ENCODE data around the gene NDP. TPM values are rescaled to one million over a fixed set of nuclear protein-coding genes. Genes with fewer than 3 reads are reported as not detected.

Gene NDP
- total RNA-seq, 4 donors from 2014 or later, result 0.22 to 0.42 TPM; not detected in 2

GRCh38 chrX:43969504-43970501 is 3.4 kb downstream of the NDP start:
- H3K4me3 ChIP-seq (ENCODE audit: low read depth, poor library complexity, severe bottlenecking), result no peak overlapping the region
- intact Hi-C loops (cut with DNase I; ENCODE audit: low total_unique reads), result no loop called here
- TF ChIP-seq POLR2A (IDR thresholded peaks at IDR 0.05), result no peak
- TF ChIP-seq, protein P1, sequence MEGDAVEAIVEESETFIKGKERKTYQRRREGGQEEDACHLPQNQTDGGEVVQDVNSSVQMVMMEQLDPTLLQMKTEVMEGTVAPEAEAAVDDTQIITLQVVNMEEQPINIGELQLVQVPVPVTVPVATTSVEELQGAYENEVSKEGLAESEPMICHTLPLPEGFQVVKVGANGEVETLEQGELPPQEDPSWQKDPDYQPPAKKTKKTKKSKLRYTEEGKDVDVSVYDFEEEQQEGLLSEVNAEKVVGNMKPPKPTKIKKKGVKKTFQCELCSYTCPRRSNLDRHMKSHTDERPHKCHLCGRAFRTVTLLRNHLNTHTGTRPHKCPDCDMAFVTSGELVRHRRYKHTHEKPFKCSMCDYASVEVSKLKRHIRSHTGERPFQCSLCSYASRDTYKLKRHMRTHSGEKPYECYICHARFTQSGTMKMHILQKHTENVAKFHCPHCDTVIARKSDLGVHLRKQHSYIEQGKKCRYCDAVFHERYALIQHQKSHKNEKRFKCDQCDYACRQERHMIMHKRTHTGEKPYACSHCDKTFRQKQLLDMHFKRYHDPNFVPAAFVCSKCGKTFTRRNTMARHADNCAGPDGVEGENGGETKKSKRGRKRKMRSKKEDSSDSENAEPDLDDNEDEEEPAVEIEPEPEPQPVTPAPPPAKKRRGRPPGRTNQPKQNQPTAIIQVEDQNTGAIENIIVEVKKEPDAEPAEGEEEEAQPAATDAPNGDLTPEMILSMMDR (IDR thresholded peaks at IDR 0.05), result no peak
- DNase-seq (ENCODE audit: low spot score in 2 of 2), result no peak
- 68 to 79% methylated on average over 16 to 19 of the region's 19 CpGs for WGBS, 2 donors

- intact Hi-C loops (cut with DNase I; ENCODE audit: low total_unique reads), result no loop called here
- DNase-seq (ENCODE audit: low spot score in 2 of 2), result no peak
- 55 to 60% methylated on average over 4 of the region's 4 CpGs for WGBS, 2 donors
- TF ChIP-seq POLR2A (IDR thresholded peaks at IDR 0.05), result no peak
- TF ChIP-seq, protein P1 (IDR thresholded peaks at IDR 0.05), result no peak
- no peak overlapping the region for H3K4me3 ChIP-seq (ENCODE audit: low read depth, poor library complexity, severe bottlenecking)
These were observed 4.8 kb downstream of the NDP start for GRCh38 chrX:43968359-43968781.

GRCh38 chrX:43964936-43965335 is 8.3 kb downstream of the NDP start:
- intact Hi-C loops (cut with DNase I; ENCODE audit: low total_unique reads), result no loop called here
- 65 to 76% methylated on average over 3 of the region's 3 CpGs for WGBS, 2 donors
- no peak overlapping the region for H3K4me3 ChIP-seq (ENCODE audit: low read depth, poor library complexity, severe bottlenecking)
- no peak for DNase-seq (ENCODE audit: low spot score in 2 of 2)
- TF ChIP-seq, protein P1 (IDR thresholded peaks at IDR 0.05), result no peak
- TF ChIP-seq POLR2A (IDR thresholded peaks at IDR 0.05), result no peak

GRCh38 chrX:43963726-43964125 is 9.5 kb downstream of the NDP start:
- no peak for DNase-seq (ENCODE audit: low spot score in 2 of 2)
- intact Hi-C loops (cut with DNase I; ENCODE audit: low total_unique reads), result no loop called here
- 68 to 73% methylated on average over 3 of the region's 3 CpGs for WGBS, 2 donors
- no peak overlapping the region for H3K4me3 ChIP-seq (ENCODE audit: low read depth, poor library complexity, severe bottlenecking)
- no peak for TF ChIP-seq POLR2A (IDR thresholded peaks at IDR 0.05)
- TF ChIP-seq, protein P1 (IDR thresholded peaks at IDR 0.05), result no peak

- intact Hi-C loops (cut with DNase I; ENCODE audit: low total_unique reads), result no loop called here
- 17 to 82% methylated on average over 1 to 9 of the region's 9 CpGs for WGBS, 2 donors
- DNase-seq (ENCODE audit: low spot score in 2 of 2), result no peak
These were observed 10.6 kb downstream of the NDP start for GRCh38 chrX:43962636-43963035.

More at GRCh38 chrX:43962636-43963035, 10.6 kb downstream of the NDP start:
- no peak overlapping the region for H3K4me3 ChIP-seq (ENCODE audit: low read depth, poor library complexity, severe bottlenecking)
- TF ChIP-seq, protein P1 (IDR thresholded peaks at IDR 0.05), result no peak
- no peak for TF ChIP-seq POLR2A (IDR thresholded peaks at IDR 0.05)

All from lower leg skin (tissue), 4 donors.